Stimulated activated naive CD8-positive, alpha-beta T cell treated with anti-CD3 and anti-CD28 coated beads, Interleukin-15, Interleukin-2, amounts not matched to agents 100 ng/mL and 50 ng/mL, for 24 hours (primary cell): Measurements from ENCODE around the gene MYO3A.

Experiments
- H3K27ac Mint-ChIP-seq: one replicate; pipeline ENCODE4 v1.8.0; 2021; ENCODE audit warnings: mild to moderate bottlenecking, mixed read lengths
- H3K27me3 Mint-ChIP-seq: one replicate; pipeline ENCODE4 v1.8.0; 2021; ENCODE audit warnings: mixed read lengths
- H3K36me3 Mint-ChIP-seq: one replicate; pipeline ENCODE4 v1.8.0; 2021; ENCODE audit warnings: low read depth, mixed read lengths
- H3K4me1 Mint-ChIP-seq: one replicate; pipeline ENCODE4 v1.8.0; 2021; ENCODE audit warnings: low read depth, mixed read lengths
- H3K4me3 Mint-ChIP-seq: one replicate; pipeline ENCODE4 v1.8.0; 2021; ENCODE audit warnings: mild to moderate bottlenecking, mixed read lengths
- H3K9me3 Mint-ChIP-seq: one replicate; pipeline ENCODE4 v1.8.0; 2021; ENCODE audit warnings: mixed read lengths

The MYO3A gene

DNA sequence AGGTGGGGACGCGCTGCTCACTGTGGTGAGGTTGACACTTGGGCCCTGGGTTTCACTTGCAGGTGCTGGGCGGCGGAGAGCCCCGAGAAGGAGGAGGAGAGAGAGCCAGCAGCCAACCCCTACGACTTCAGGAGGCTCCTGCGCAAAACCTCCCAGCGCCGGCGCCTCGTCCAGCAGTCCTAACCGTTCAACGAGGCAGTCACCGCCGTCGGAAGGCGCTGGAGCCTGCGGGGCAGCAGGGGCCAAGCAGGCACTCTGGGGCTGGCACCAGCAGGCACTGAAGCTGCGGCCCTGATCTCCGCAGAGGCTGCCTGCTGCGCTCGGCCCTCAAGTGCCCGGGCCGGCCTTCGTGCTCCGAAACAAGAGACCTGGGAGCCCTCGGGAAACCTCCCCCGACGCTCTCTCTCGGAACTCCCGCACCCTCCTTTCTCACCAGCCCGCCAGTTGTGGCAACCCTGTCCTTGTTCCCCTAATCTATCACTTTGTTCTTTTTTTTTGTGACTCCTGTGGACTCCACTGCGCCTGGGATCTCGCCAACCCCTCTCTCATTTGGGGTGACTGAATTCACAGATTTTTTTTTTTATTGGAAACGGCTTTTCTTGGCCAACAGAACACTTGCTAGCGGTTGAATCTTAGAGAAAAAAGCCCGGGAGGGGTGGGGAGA lies 277.9 kb downstream of the MYO3A start:
- H3K36me3 Mint-ChIP-seq = no peaks in the 10 kb centered on the region
- H3K27ac Mint-ChIP-seq = no peak overlapping the region
- H3K4me1 Mint-ChIP-seq = peaks cover 21% of the 10 kb centered on the region
- H3K4me3 Mint-ChIP-seq = no peak overlapping the region
- H3K27me3 Mint-ChIP-seq = peaks cover 54% of the 10 kb centered on the region
- no peaks in the 10 kb centered on the region for H3K9me3 Mint-ChIP-seq

DNA sequence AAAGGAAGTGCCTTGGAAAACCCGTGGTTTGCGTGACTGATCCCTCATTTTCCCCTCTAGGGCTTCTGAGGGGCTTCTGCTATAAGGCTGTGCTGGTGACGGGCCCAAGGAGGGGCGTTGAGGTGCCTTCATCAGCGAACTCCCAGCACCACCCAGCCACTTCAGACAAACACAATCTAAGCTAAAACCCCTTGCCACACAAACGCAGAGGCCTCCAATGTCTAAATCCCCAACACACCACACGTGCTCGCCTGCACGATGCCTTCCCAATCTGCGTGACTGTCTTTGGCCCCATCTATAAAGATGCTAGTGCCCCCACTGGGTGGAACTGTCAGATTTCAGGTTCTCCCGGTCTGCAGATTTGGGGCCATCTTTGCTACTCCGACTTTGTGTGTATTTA lies 278.5 kb downstream of the MYO3A start:
- no peak overlapping the region for H3K27ac Mint-ChIP-seq
- no peaks in the 10 kb centered on the region for H3K36me3 Mint-ChIP-seq
- H3K27me3 Mint-ChIP-seq = peaks cover 60% of the 10 kb centered on the region
- H3K9me3 Mint-ChIP-seq = no peaks in the 10 kb centered on the region
- peaks cover 27% of the 10 kb centered on the region for H3K4me1 Mint-ChIP-seq
- no peak overlapping the region for H3K4me3 Mint-ChIP-seq

DNA sequence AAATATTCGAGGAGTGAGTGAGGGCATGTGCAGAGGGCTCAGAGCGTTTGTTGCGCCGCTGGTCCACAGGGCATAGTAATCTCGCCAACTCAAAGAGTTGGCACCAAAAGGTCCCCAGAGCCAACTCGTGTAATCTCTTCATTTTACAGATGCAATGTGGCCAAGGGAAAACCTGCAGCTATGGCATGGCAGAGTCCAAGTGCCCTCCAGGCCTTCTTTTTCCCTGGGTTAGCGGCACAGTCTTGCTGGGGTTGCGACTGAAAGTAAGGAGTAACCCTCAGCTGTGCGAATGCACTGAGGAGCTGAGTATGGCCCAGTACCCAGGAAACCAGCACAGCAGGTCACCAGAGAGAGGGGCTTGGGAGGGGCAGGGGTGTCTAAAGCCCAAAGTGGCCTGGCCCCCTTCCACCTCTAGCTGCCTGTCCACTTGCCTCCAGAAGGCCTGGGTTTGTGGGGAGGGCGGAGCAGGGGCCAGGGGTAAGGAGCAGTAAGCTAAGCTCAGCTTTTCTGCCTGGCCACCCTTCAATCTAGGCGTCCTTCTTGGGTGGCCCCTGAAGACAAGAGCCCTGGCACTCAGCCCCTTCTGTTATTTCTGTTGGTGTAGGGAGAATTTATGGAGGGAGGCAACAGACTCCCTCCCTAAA lies 279.2 kb downstream of the MYO3A start:
- H3K4me1 Mint-ChIP-seq = peaks cover 29% of the 10 kb centered on the region
- H3K27me3 Mint-ChIP-seq = peaks cover 64% of the 10 kb centered on the region
- no peak overlapping the region for H3K4me3 Mint-ChIP-seq
- H3K9me3 Mint-ChIP-seq = no peaks in the 10 kb centered on the region
- no peak overlapping the region for H3K27ac Mint-ChIP-seq
- no peaks in the 10 kb centered on the region for H3K36me3 Mint-ChIP-seq

DNA sequence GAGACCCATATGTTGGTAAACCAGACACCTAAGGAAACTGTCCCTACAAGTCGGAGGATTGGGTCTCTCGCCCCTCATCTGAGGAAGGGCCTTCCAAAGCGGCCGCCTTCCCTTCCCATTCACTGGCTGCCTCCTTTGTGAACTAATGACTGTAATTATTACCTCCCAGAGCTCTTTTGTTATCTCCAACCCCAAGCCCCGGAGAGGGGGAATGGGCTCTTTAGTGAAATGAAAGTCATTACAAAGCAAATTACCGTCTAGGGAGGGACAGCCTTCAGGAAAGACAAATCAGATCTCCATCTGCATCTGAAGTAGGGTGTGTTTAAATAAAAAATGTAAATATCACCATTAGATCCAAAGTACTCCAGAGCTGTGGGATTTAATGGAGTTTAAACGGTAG lies 280.0 kb downstream of the MYO3A start:
- H3K4me3 Mint-ChIP-seq = no peak overlapping the region
- no peaks in the 10 kb centered on the region for H3K36me3 Mint-ChIP-seq
- H3K27me3 Mint-ChIP-seq = peaks cover 71% of the 10 kb centered on the region
- H3K9me3 Mint-ChIP-seq = no peaks in the 10 kb centered on the region
- H3K27ac Mint-ChIP-seq = no peak overlapping the region
- peaks cover 34% of the 10 kb centered on the region for H3K4me1 Mint-ChIP-seq

DNA sequence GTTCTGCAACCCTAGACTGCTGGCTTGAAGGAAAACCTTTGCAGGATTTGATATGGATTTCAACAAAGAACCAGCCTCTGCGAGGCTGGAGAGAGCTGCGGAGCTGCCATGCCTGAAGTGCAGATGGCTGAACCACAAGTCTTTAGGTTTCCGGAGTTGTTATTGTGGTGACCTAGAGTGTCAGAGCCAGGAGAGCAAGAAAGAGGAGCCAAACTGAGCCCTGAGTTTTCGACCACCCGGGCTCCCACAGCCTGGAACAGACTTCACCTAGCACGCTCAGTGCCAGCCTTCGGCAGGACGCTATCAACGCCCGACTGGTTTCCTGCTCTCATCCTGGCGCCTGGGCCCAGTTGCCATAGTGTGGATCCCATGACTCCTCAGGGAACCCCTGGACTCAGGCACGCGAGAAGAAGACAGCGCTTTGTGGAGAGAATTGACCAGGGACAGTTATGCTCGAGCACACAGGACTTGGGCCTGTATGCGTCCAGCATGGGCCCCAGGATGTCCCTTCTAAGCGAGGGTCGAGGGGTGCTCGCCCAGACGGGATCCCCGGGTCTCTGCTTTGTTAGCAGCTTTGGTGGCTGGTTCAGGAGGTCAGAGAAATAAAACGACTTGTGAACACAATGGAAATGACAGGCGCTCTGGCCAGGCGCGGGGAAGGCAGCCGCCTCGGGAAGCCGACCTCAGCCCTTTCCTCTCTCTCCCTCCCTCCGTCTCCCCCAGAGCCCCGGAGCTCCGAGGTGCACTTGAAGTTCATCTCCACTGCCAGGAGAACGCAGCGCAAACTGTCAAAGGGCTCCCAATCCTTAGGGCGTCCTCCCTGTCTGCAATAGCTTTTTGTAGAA lies 280.7 kb downstream of the MYO3A start:
- H3K36me3 Mint-ChIP-seq = no peaks in the 10 kb centered on the region
- peak overlapping the region; percentile 70 for H3K4me3 Mint-ChIP-seq

DNA sequence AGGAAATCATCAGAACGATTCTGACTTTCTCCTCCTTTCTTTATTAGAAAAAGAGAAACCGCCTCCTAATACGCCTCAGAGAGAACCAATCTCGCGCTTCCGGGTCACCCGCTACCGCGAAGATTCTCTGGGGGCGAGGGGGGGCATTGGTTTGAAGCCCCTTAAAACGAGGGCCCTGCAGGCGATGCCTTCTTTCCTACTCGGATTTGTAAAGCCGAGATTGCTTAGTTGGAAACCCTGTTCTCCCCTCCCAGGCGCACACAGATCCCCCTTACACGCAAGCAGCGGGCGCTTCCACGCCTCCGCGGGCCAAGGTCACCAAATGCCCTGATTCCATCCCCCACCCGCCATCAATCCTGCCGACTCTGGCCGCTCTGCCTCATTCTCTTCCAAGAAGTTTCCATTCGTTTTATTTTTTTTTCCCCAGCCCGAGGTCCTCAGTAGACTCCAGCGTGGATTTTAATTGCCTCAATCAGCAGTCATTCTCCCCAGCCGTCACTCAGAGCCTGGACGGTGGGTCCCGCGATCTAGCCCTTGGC lies 281.4 kb downstream of the MYO3A start:
- no peak overlapping the region for H3K27ac Mint-ChIP-seq
- peaks cover 34% of the 10 kb centered on the region for H3K4me1 Mint-ChIP-seq
- H3K36me3 Mint-ChIP-seq = no peaks in the 10 kb centered on the region
- peaks cover 85% of the 10 kb centered on the region for H3K27me3 Mint-ChIP-seq
- no peaks in the 10 kb centered on the region for H3K9me3 Mint-ChIP-seq
- peak overlapping the region; percentile 70 for H3K4me3 Mint-ChIP-seq

More for the DNA sequence above, 280.7 kb downstream of the MYO3A start:
- Mint-ChIP-seq H3K27me3 (peaks cover 78% of the 10 kb centered on the region), H3K27ac (no peak overlapping the region), H3K4me1 (peaks cover 34% of the 10 kb centered on the region), H3K9me3 (no peaks in the 10 kb centered on the region)

GRCh38 chr10:26215935-26216584 lies 282.0 kb downstream of the MYO3A start:
- Mint-ChIP-seq H3K27ac (no peak overlapping the region), H3K27me3 (peaks cover 91% of the 10 kb centered on the region), H3K4me1 (peaks cover 34% of the 10 kb centered on the region), H3K4me3 (peak overlapping the region; percentile 70), H3K9me3 (no peaks in the 10 kb centered on the region), H3K36me3 (no peaks in the 10 kb centered on the region)

GRCh38 chr10:26216585-26217395 lies 282.8 kb downstream of the MYO3A start, which contains the start of gene GAD2:
Gene GAD2 (plus strand): TSS chr10:26216774. CDS start chr10:26216810, 36 bp downstream.
- Mint-ChIP-seq H3K4me3 (peak within 1 kb of the TSS; percentile 70), H3K4me1 (peaks cover 34% of the 10 kb centered on the region), H3K9me3 (no peaks in the 10 kb centered on the region), H3K27ac (no peak within 1 kb of the TSS), H3K27me3 (peaks cover 95% of the 10 kb centered on the region), H3K36me3 (no peaks in the 10 kb centered on the region)

DNA sequence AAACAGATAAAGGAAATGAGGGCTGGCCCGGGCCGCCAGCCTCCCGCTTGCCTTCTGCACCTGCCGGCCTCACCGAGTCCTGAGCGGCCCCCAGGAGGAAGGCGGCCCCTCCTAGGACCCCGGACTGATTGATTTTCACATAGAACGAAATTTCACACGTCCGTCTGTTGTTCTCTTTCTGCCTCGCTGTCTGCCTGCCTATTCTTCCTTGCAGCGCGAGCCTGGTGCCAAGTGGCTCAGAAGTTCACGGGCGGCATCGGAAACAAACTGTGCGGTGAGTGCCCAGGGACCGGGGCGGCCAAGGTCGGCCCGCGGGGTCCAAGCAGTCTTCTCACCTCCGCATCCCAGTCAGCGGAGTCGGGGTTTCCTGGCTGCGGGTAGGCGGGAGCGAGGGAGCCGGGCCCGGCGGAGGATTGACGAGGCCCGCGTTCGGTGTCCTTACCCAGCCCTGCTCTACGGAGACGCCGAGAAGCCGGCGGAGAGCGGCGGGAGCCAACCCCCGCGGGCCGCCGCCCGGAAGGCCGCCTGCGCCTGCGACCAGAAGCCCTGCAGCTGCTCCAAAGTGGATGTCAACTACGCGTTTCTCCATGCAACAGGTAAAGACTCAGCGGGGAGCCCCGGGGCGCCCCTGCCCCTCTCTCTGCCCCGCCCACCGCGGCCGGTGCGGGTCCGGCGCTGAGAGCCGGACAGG lies 283.5 kb downstream of the MYO3A start:
- H3K27me3 Mint-ChIP-seq = peaks cover 96% of the 10 kb centered on the region
- no peaks in the 10 kb centered on the region for H3K9me3 Mint-ChIP-seq
- no peaks in the 10 kb centered on the region for H3K36me3 Mint-ChIP-seq
- peak overlapping the region; percentile 40 for H3K4me3 Mint-ChIP-seq
- no peak overlapping the region for H3K27ac Mint-ChIP-seq
- peaks cover 34% of the 10 kb centered on the region for H3K4me1 Mint-ChIP-seq

- Mint-ChIP-seq H3K36me3 (no peaks in the 10 kb centered on the region), H3K4me3 (no peak overlapping the region), H3K27ac (no peak overlapping the region), H3K27me3 (peaks cover 96% of the 10 kb centered on the region), H3K4me1 (peaks cover 30% of the 10 kb centered on the region), H3K9me3 (no peaks in the 10 kb centered on the region)
These were observed 285.6 kb downstream of the MYO3A start for GRCh38 chr10:26219676-26220075.

GRCh38 chr10:26220901-26221300 lies 286.9 kb downstream of the MYO3A start:
- Mint-ChIP-seq H3K9me3 (no peaks in the 10 kb centered on the region), H3K4me1 (peaks cover 21% of the 10 kb centered on the region), H3K27ac (no peak overlapping the region), H3K4me3 (no peak overlapping the region), H3K27me3 (peaks cover 90% of the 10 kb centered on the region), H3K36me3 (no peaks in the 10 kb centered on the region)

GRCh38 chr10:26221541-26221940 lies 287.5 kb downstream of the MYO3A start:
- Mint-ChIP-seq H3K4me1 (peaks cover 16% of the 10 kb centered on the region), H3K9me3 (no peaks in the 10 kb centered on the region), H3K27me3 (peaks cover 84% of the 10 kb centered on the region), H3K4me3 (no peak overlapping the region), H3K27ac (no peak overlapping the region), H3K36me3 (no peaks in the 10 kb centered on the region)

- Mint-ChIP-seq H3K4me3 (no peak overlapping the region), H3K4me1 (peaks cover 7% of the 10 kb centered on the region), H3K36me3 (no peaks in the 10 kb centered on the region), H3K9me3 (no peaks in the 10 kb centered on the region), H3K27me3 (peaks cover 78% of the 10 kb centered on the region), H3K27ac (no peak overlapping the region)
These were observed 288.5 kb downstream of the MYO3A start for GRCh38 chr10:26222563-26222962.
